ENCODE data around the gene LHX5. TPM values are rescaled to one million over a fixed set of nuclear protein-coding genes. Genes with fewer than 3 reads are reported as not detected.

The LHX5 gene
- total RNA-seq, 4 donors from 2014 or later = not detected

GRCh38 chr12:113414519-113415038 is 57.1 kb downstream of the LHX5 start:
- H3K27me3 ChIP-seq = peaks cover 0 to 28% (median 0%) of the 10 kb centered on the region in 4 donors
- WGBS, 2 donors = 81 to 86% methylated on average over 9 of the region's 9 CpGs
- H3K9me3 ChIP-seq = no peaks in the 10 kb centered on the region
- H3K36me3 ChIP-seq = no peaks in the 10 kb centered on the region
- intact Hi-C loops (cut with DNase I) = no loop called here
- TF ChIP-seq POLR2A (IDR thresholded peaks at IDR 0.05) (no peak), CTCF (IDR thresholded peaks at IDR 0.05) (no peak)
- H3K27ac ChIP-seq = no peak overlapping the region
- H3K4me1 ChIP-seq = no peaks in the 10 kb centered on the region
- no peak overlapping the region for H3K4me3 ChIP-seq
- DNase-seq = no peak

DNA sequence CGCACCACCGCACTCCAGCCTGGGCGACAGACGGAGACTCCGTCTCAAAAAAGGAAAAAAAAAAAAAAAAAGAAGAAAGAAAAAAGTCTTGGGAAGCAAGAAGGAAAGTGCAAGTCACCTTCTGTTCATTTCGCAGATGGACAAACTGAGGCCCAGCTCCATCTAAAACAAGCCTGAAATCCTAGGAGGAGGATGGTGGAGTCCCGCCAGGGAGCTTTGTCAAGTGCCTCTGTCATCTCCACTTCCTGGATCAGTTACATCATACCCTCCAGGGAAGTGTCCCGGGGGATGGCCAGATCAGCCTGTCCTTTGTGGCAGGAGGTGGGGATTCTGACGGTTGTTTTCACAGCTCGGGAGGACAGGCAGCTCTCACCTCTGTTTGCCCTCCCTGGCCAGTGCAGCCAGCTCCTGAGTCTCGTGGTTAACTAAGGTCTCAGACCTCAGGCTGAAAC is 58.2 kb downstream of the LHX5 start:
- DNase-seq = no peak
- H3K9me3 ChIP-seq = no peaks in the 10 kb centered on the region
- no peak overlapping the region for H3K4me3 ChIP-seq
- no peak for TF ChIP-seq POLR2A (IDR thresholded peaks at IDR 0.05)
- no peak for TF ChIP-seq CTCF (IDR thresholded peaks at IDR 0.05)
- no peaks in the 10 kb centered on the region for H3K4me1 ChIP-seq
- H3K27ac ChIP-seq = no peak overlapping the region
- WGBS, 2 donors = 61 to 62% methylated on average over 11 of the region's 11 CpGs
- intact Hi-C loops (cut with DNase I) = no loop called here
- peaks cover 0 to 32% (median 0%) of the 10 kb centered on the region in 4 donors for H3K27me3 ChIP-seq
- no peaks in the 10 kb centered on the region for H3K36me3 ChIP-seq

Other genes starting within 250 kb of the LHX5 start
- 10 to 100 TPM; 19.6 to 31.9 (median 28.5) TPM for gene SLC8B1, start 136.8 kb downstream of the LHX5 start, total RNA-seq
- gene PLBD2, start 113.3 kb downstream of the LHX5 start, total RNA-seq = 10 to 100 TPM; 14.3 to 22.0 (median 17.1) TPM
- under 1 TPM in 1 of 4 donors, not detected in 3; 0.76 TPM for gene SDS, start 68.0 kb downstream of the LHX5 start, total RNA-seq
- gene SDSL, start 49.5 kb downstream of the LHX5 start, total RNA-seq = 1 to 10 TPM in 2 of 4 donors, under 1 TPM in 1, not detected in 1; 0.48 to 3.1 (median 1.5) TPM

All from esophagus squamous epithelium (tissue), 5 donors.